Measurements from ENCODE around the gene CHML.

GRCh38 chr1:241635556-241636152 is 4.5 kb downstream of the CHML start:
- no peak for TF ChIP-seq POLR2AphosphoS5 (IDR thresholded peaks at IDR 0.05; ENCODE audit: low read depth, low read length)
- no peak for TF ChIP-seq CTCF (IDR thresholded peaks at IDR 0.05)
- TF ChIP-seq TCF7L2 (IDR thresholded peaks at IDR 0.05; ENCODE audit: low read depth, low read length): no peak
- no peak for TF ChIP-seq REST (IDR thresholded peaks at IDR 0.05; ENCODE audit: insufficient read depth in 1 of 2, low read depth in 2 of 2, low read length in 1 of 2)
- TF ChIP-seq SIN3A (IDR thresholded peaks at IDR 0.05; ENCODE audit: borderline replicate concordance, insufficient read depth, low read depth, low read length): no peak

All from Panc1 (cell line).